MV-4-11 (cell line): ENCODE results near the gene TMEM45B.
"Not testable (repeated sequence)": the region's sequence is repeated elsewhere in the genome, so short reads cannot be mapped to it uniquely, and the experiment has no call there.

ENCODE experiments used
- DNase-seq: peaks from one replicate; lab custom pipeline; 2025; lab: John Stamatoyannopoulos, UW

The TMEM45B gene

GRCh38 chr11:129808241-129808640, 7.4 kb upstream of the TMEM45B start:
- DNase-seq: not testable (repeated sequence)

GRCh38 chr11:129813231-129813791, 2.3 kb upstream of the TMEM45B start:
- no peak for DNase-seq

GRCh38 chr11:129814244-129815014, 1.2 kb upstream of the TMEM45B start:
- DNase-seq: peak; percentile 15

- DNase-seq: peak; percentile 52
These were observed 1.9 kb downstream of the TMEM45B start for GRCh38 chr11:129817534-129818051.

- not testable (repeated sequence) for DNase-seq
These were observed 2.6 kb downstream of the TMEM45B start for GRCh38 chr11:129818236-129818635.

- DNase-seq: no peak
These were observed 3.6 kb downstream of the TMEM45B start for GRCh38 chr11:129819237-129819636.

- DNase-seq: not testable (repeated sequence)
These were observed 4.6 kb downstream of the TMEM45B start for GRCh38 chr11:129820228-129820627.

- DNase-seq: not testable (repeated sequence)
These were observed 7.6 kb downstream of the TMEM45B start for GRCh38 chr11:129823281-129823680.

- DNase-seq: not testable (repeated sequence)
These were observed 8.2 kb downstream of the TMEM45B start for GRCh38 chr11:129823799-129824198.

- DNase-seq: peak; percentile 99
These were observed 9.7 kb downstream of the TMEM45B start for GRCh38 chr11:129825380-129825779.

- DNase-seq: no peak
These were observed 12.7 kb downstream of the TMEM45B start for GRCh38 chr11:129828301-129828836.

- not testable (repeated sequence) for DNase-seq
These were observed 13.8 kb downstream of the TMEM45B start for GRCh38 chr11:129829497-129829896.

- not testable (repeated sequence) for DNase-seq
These were observed 15.6 kb downstream of the TMEM45B start for GRCh38 chr11:129831227-129831626.

GRCh38 chr11:129833260-129833659, 17.6 kb downstream of the TMEM45B start:
- not testable (repeated sequence) for DNase-seq

GRCh38 chr11:129836423-129836891, 20.8 kb downstream of the TMEM45B start:
- DNase-seq: not testable (repeated sequence)

- no peak for DNase-seq
These were observed 21.3 kb downstream of the TMEM45B start for GRCh38 chr11:129836979-129837378.

GRCh38 chr11:129840236-129840635, 24.6 kb downstream of the TMEM45B start:
- peak; percentile 39 for DNase-seq

GRCh38 chr11:129842138-129842537, 26.5 kb downstream of the TMEM45B start:
- no peak for DNase-seq

- peak; percentile 60 for DNase-seq
These were observed 31.1 kb downstream of the TMEM45B start for GRCh38 chr11:129846508-129847335.

- not testable (repeated sequence) for DNase-seq
These were observed 31.7 kb downstream of the TMEM45B start for GRCh38 chr11:129847361-129847760.

- DNase-seq: no peak
These were observed 33.9 kb downstream of the TMEM45B start for GRCh38 chr11:129849447-129850130.
